Parathyroid adenoma (tissue), 2 donors: ENCODE data around the gene DMGDH.

ENCODE experiments used
- H2AFZ ChIP-seq: fragments of 300-600 bp; sonication (generic); one replicate; pipeline ENCODE4 v1.7.0; 2017; ENCODE audit warnings: antibody characterized with exemption, mild to moderate bottlenecking
- H3K27ac ChIP-seq: fragments of 300-600 bp; sonication (generic); one replicate; pipeline ENCODE4 v1.7.0; 2017
- H3K27me3 ChIP-seq: fragments of 300-600 bp; sonication (generic); one replicate; pipeline ENCODE4 v1.7.0; 2017; ENCODE audit warnings: low read length; ENCODE audit not compliant: control insufficient read depth, insufficient read depth
- H3K36me3 ChIP-seq: fragments of 300-600 bp; sonication (generic); one replicate; pipeline ENCODE4 v1.7.0; 2017; ENCODE audit warnings: low read length; ENCODE audit not compliant: control insufficient read depth, insufficient read depth
- H3K4me1 ChIP-seq: fragments of 300-600 bp; sonication (generic); one replicate; pipeline ENCODE4 v1.7.0; 2017; ENCODE audit warnings: control low read depth
- H3K4me2 ChIP-seq: fragments of 300-600 bp; sonication (generic); one replicate; pipeline ENCODE4 v1.7.0; 2017; ENCODE audit warnings: low read length
- H3K4me3 ChIP-seq: fragments of 300-600 bp; sonication (generic); one replicate; pipeline ENCODE4 v1.7.0; 2017; ENCODE audit warnings: low read depth, low read length
- H3K79me2 ChIP-seq: fragments of 300-600 bp; sonication (generic); one replicate; pipeline ENCODE4 v1.7.0; 2017; ENCODE audit warnings: control low read depth
- H3K9ac ChIP-seq: fragments of 300-600 bp; sonication (generic); one replicate; pipeline ENCODE4 v1.7.0; 2017; ENCODE audit warnings: mild to moderate bottlenecking
- H3K9me3 ChIP-seq: fragments of 300-600 bp; sonication (generic); one replicate; pipeline ENCODE4 v1.7.0; 2017; ENCODE audit warnings: low read length; ENCODE audit not compliant: control insufficient read depth
- TF ChIP-seq, protein P1 (sequence below): fragments of 300-600 bp; sonication (generic); IDR thresholded peaks from one replicate; pipeline ENCODE4 v1.7.0; 2017; ENCODE audit warnings: antibody characterized with exemption, mild to moderate bottlenecking
- donor health status: primary hyperparathyroidism.

The DMGDH gene

GRCh38 chr5:78972654-78973428 is 96.6 kb downstream of the DMGDH start:
- Histone ChIP-seq H3K4me2 (no peak overlapping the region), H3K79me2 (no peaks in the 10 kb centered on the region), H3K4me1 (no peaks in the 10 kb centered on the region), H3K27me3 (no peaks in the 10 kb centered on the region), H3K36me3 (no peaks in the 10 kb centered on the region), H3K9ac (no peak overlapping the region), H2AFZ (peak overlapping the region; percentile 45), H3K4me3 (no peak overlapping the region), H3K9me3 (no peaks in the 10 kb centered on the region), H3K27ac (no peak overlapping the region)
- TF ChIP-seq, protein P1, sequence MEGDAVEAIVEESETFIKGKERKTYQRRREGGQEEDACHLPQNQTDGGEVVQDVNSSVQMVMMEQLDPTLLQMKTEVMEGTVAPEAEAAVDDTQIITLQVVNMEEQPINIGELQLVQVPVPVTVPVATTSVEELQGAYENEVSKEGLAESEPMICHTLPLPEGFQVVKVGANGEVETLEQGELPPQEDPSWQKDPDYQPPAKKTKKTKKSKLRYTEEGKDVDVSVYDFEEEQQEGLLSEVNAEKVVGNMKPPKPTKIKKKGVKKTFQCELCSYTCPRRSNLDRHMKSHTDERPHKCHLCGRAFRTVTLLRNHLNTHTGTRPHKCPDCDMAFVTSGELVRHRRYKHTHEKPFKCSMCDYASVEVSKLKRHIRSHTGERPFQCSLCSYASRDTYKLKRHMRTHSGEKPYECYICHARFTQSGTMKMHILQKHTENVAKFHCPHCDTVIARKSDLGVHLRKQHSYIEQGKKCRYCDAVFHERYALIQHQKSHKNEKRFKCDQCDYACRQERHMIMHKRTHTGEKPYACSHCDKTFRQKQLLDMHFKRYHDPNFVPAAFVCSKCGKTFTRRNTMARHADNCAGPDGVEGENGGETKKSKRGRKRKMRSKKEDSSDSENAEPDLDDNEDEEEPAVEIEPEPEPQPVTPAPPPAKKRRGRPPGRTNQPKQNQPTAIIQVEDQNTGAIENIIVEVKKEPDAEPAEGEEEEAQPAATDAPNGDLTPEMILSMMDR = no peak

GRCh38 chr5:78971998-78972397 is 97.5 kb downstream of the DMGDH start:
- TF ChIP-seq, protein P1 = no peak
- no peaks in the 10 kb centered on the region for H3K27me3 ChIP-seq
- peak overlapping the region; percentile 7 for H2AFZ ChIP-seq
- no peaks in the 10 kb centered on the region for H3K9me3 ChIP-seq
- H3K4me1 ChIP-seq = no peaks in the 10 kb centered on the region
- no peak overlapping the region for H3K4me3 ChIP-seq
- H3K79me2 ChIP-seq = no peaks in the 10 kb centered on the region
- H3K4me2 ChIP-seq = no peak overlapping the region
- H3K9ac ChIP-seq = no peak overlapping the region
- no peaks in the 10 kb centered on the region for H3K36me3 ChIP-seq
- H3K27ac ChIP-seq = no peak overlapping the region

- Histone ChIP-seq H3K27ac (no peak overlapping the region), H3K4me1 (no peaks in the 10 kb centered on the region), H3K4me3 (no peak overlapping the region), H3K79me2 (no peaks in the 10 kb centered on the region), H3K9me3 (no peaks in the 10 kb centered on the region), H3K9ac (no peak overlapping the region), H3K36me3 (no peaks in the 10 kb centered on the region), H3K27me3 (no peaks in the 10 kb centered on the region), H2AFZ (no peak overlapping the region), H3K4me2 (no peak overlapping the region)
- TF ChIP-seq, protein P1 = no peak
Measured at GRCh38 chr5:78968781-78969180, 100.7 kb downstream of the DMGDH start.

GRCh38 chr5:78964889-78965288 is 104.6 kb downstream of the DMGDH start:
- Histone ChIP-seq H3K36me3 (no peaks in the 10 kb centered on the region), H2AFZ (no peak overlapping the region), H3K9me3 (no peaks in the 10 kb centered on the region), H3K4me2 (no peak overlapping the region), H3K4me1 (no peaks in the 10 kb centered on the region), H3K27me3 (no peaks in the 10 kb centered on the region), H3K27ac (no peak overlapping the region), H3K4me3 (no peak overlapping the region), H3K79me2 (no peaks in the 10 kb centered on the region), H3K9ac (no peak overlapping the region)
- TF ChIP-seq, protein P1 = peak; percentile 23

GRCh38 chr5:78961743-78962142 is 107.7 kb downstream of the DMGDH start:
- TF ChIP-seq, protein P1 = no peak
- Histone ChIP-seq H3K9me3 (no peaks in the 10 kb centered on the region), H3K27ac (no peak overlapping the region), H3K4me1 (no peaks in the 10 kb centered on the region), H3K36me3 (no peaks in the 10 kb centered on the region), H3K79me2 (no peaks in the 10 kb centered on the region), H3K4me2 (no peak overlapping the region), H2AFZ (no peak overlapping the region), H3K9ac (no peak overlapping the region), H3K4me3 (no peak overlapping the region), H3K27me3 (no peaks in the 10 kb centered on the region)
